ENCODE results near the gene MEGF10. TPM values are rescaled to one million over a fixed set of nuclear protein-coding genes. Genes with fewer than 3 reads are reported as not detected.

Gene MEGF10
- 0.91 and 2.0 TPM in 2 replicates for total RNA-seq (2014; rRNA removed; shearing (Covaris generic))

GRCh38 chr5:127290019-127290945 lies at the start of gene MEGF10:
TSS of gene MEGF10 (plus strand) at chr5:127290796. CDS start at chr5:127331309, 40,513 bp downstream.

Small RNA genes lying within 50 kb of the gene (small RNA-seq; reads per million reads assigned to genes)
- gene AC010424.1: not detected

Other genes starting within 250 kb of the MEGF10 start
- 1.7 and 2.9 TPM in 2 replicates for gene C5orf63, start 217.3 kb upstream of the MEGF10 start, total RNA-seq (2014; rRNA removed; shearing (Covaris generic))
- 28.9 and 29.7 TPM in 2 replicates for gene PRRC1, start 226.8 kb downstream of the MEGF10 start, total RNA-seq (2014; rRNA removed; shearing (Covaris generic))